T-helper 17 cell (primary cell): ENCODE data around the gene YBEY. TPM values are rescaled to one million over a fixed set of nuclear protein-coding genes. Genes with fewer than 3 reads are reported as not detected.

Experiments used
- ATAC-seq: fragments of 150-1000 bp; cut with Tn5 transposase; 2 replicates; pipeline ENCODE4 v1.10.0; 2021; ENCODE audit warnings: mild to moderate bottlenecking, moderate library complexity
- DNase-seq, 3 donors: peaks; one replicate each; pipeline versions ENCODE4 v3.0.0 to v3.0.0-alpha.2; 2020 to 2021
- H3K9me3 ChIP-seq: one replicate; pipeline ENCODE4 v1.7.0; 2013; ENCODE audit warnings: low read length, mild to moderate bottlenecking; ENCODE audit not compliant: control insufficient read depth, poor library complexity, severe bottlenecking
- H3K27ac Mint-ChIP-seq: one replicate; pipeline ENCODE4 v1.8.0; 2022; ENCODE audit warnings: mild to moderate bottlenecking, moderate library complexity, mixed read lengths
- H3K27me3 Mint-ChIP-seq: one replicate; pipeline ENCODE4 v1.8.0; 2022; ENCODE audit warnings: mixed read lengths
- H3K36me3 Mint-ChIP-seq: one replicate; pipeline ENCODE4 v1.8.0; 2022; ENCODE audit warnings: low read depth, mixed read lengths
- H3K4me1 Mint-ChIP-seq: one replicate; pipeline ENCODE4 v1.8.0; 2022; ENCODE audit warnings: mild to moderate bottlenecking, mixed read lengths
- H3K4me3 Mint-ChIP-seq: one replicate; pipeline ENCODE4 v1.8.0; 2022; ENCODE audit warnings: mild to moderate bottlenecking, moderate library complexity, mixed read lengths
- total RNA-seq, 4 donors: library from RNA in 2 of 4; stranded (reverse) in 2 of 4; gene quantifications; one replicate each; pipeline ENCODE4 v1.2.3 and lab custom pipeline; 2022 to 2026

The YBEY gene
- total RNA-seq, 2 donors from 2014 or later = 5.2 to 11.2 TPM

DNA sequence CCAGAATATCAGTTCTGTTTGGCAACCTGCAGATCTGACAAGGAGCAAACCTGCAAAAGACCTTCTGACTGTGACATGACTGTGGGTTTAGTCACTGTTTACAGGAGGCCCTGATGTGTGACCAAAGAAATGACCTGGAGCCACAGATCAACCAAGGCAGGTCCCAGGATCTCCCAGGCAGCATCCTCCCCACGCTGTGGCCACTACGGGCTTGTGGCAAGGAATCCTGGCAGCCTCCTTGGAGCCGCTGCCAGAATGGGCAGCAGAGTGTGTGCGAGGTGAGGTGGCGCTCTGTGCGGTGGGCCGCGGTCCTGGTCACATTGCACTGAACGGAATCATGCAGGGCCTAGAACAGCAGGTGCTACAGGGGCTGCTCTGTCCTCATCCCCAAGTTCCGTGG is 16.7 kb upstream of the YBEY start:
- H3K27ac Mint-ChIP-seq = no peak overlapping the region
- no peak for ATAC-seq
- no peak for DNase-seq
- no peak overlapping the region for H3K4me3 Mint-ChIP-seq
- peaks cover 12% of the 10 kb centered on the region for H3K36me3 Mint-ChIP-seq
- no peaks in the 10 kb centered on the region for H3K4me1 Mint-ChIP-seq
- H3K27me3 Mint-ChIP-seq = no peaks in the 10 kb centered on the region
- no peaks in the 10 kb centered on the region for H3K9me3 ChIP-seq

DNA sequence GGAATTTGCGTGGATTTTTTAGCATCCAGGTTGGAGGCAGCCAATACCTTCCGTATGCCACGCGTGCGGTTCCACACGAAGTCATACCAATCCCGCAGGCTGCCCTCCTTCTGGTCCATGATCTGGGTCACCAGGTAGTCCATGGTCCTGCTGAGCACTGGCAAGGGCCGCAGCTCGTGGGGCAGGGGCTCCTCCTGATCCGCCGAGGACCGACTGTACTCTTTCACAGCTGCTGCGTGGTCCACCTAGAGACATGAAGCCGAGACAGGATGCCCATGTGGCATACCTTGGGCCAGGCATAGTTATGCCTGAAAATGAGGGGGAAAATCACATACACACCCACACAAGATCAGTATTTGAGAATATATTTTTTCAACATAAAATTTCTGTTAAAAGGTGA is 12.8 kb upstream of the YBEY start:
- no peaks in the 10 kb centered on the region for H3K27me3 Mint-ChIP-seq
- H3K4me1 Mint-ChIP-seq = peaks cover 3% of the 10 kb centered on the region
- H3K27ac Mint-ChIP-seq = no peak overlapping the region
- peaks cover 15% of the 10 kb centered on the region for H3K36me3 Mint-ChIP-seq
- no peaks in the 10 kb centered on the region for H3K9me3 ChIP-seq
- no peak overlapping the region for H3K4me3 Mint-ChIP-seq
- DNase-seq = no peak
- ATAC-seq = no peak

GRCh38 chr21:46274797-46275390 is 11.2 kb upstream of the YBEY start:
- no peak overlapping the region for H3K27ac Mint-ChIP-seq
- no peaks in the 10 kb centered on the region for H3K27me3 Mint-ChIP-seq
- peaks cover 15% of the 10 kb centered on the region for H3K36me3 Mint-ChIP-seq
- ATAC-seq (no peak), DNase-seq (no peak)
- no peak overlapping the region for H3K4me3 Mint-ChIP-seq
- H3K4me1 Mint-ChIP-seq = peaks cover 3% of the 10 kb centered on the region
- H3K9me3 ChIP-seq = no peaks in the 10 kb centered on the region

DNA sequence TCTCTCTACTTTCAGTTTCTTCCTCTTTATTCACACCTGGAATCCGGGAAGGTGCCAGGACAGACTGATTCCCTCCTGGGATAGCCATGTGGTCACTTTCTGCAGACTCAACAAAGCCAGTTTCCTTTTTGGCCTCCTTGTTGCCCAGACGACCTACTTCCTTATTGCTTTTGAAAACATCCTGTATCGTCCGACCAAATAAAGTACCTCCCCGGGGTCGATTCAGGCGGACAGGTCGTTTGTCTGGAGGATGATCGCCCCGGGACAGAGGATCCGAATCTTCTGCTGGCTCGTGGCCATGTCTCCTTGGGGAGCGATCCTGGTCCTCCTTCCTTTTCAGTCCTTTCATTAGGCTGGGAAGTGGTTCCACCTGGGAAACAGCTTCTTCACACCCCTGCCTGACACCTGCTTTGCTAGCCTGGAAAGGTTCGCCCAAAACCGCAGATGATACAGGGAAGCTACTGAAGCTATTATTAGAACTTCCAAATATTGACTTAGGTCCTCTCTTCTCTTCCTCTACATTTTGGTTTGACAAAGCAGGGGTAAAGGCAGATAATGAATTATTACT is 2.0 kb upstream of the YBEY start:
- H3K9me3 ChIP-seq = no peaks in the 10 kb centered on the region
- Mint-ChIP-seq H3K27ac (peak overlapping the region; percentile 86), H3K4me1 (peaks cover 32% of the 10 kb centered on the region)

GRCh38 chr21:46284733-46285132 is 1.4 kb upstream of the YBEY start:
- ATAC-seq (no peak), DNase-seq (no peak)
- no peaks in the 10 kb centered on the region for H3K9me3 ChIP-seq
- Mint-ChIP-seq H3K4me1 (peaks cover 35% of the 10 kb centered on the region), H3K36me3 (peaks cover 6% of the 10 kb centered on the region), H3K27ac (peak overlapping the region; percentile 98), H3K27me3 (no peaks in the 10 kb centered on the region), H3K4me3 (peak overlapping the region; percentile 100)

More for the DNA sequence above, 2.0 kb upstream of the YBEY start:
- Mint-ChIP-seq H3K27me3 (no peaks in the 10 kb centered on the region), H3K4me3 (peak overlapping the region; percentile 77), H3K36me3 (peaks cover 5% of the 10 kb centered on the region)
- no peak for ATAC-seq
- no peak for DNase-seq

DNA sequence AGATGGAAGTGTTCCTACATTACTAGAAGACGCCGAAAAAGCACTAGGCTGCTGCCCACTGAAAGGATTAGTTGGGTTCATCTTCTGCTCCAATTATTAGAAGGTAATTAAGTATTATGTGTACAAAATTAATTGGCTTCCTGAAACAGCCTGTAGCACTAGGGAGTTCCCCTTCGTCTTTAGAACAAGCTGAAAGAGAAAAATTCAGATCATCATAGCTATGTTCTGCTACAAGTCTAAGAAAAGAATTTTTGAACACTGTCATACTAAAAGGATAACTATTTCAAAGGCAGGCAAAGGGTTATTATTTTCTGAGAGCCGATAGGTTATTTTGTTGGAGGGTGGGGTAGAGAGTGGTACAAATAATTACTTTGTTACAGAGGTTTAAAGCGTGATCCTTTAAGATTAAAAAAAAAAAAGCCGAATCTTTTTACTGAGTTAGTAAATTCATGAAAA is 908 bp upstream of the YBEY start, which contains the start of gene MCM3AP:
TSS of gene MCM3AP (minus strand) at position 406 of the 456 bp plus-strand sequence. CDS start at position 81, 325 bp downstream.
- Mint-ChIP-seq H3K36me3 (peaks cover 6% of the 10 kb centered on the region), H3K4me1 (peaks cover 37% of the 10 kb centered on the region), H3K4me3 (peak within 1 kb of the TSS; percentile 100), H3K27me3 (no peaks in the 10 kb centered on the region), H3K27ac (peak within 1 kb of the TSS; percentile 98)
- DNase-seq = no peak
- no peaks in the 10 kb centered on the region for H3K9me3 ChIP-seq
- no peak for ATAC-seq

GRCh38 chr21:46286648-46287002 is 483 bp downstream of the YBEY start:
- no peaks in the 10 kb centered on the region for H3K9me3 ChIP-seq
- Mint-ChIP-seq H3K27ac (peak overlapping the region; percentile 98), H3K4me3 (peak overlapping the region; percentile 100), H3K36me3 (peaks cover 9% of the 10 kb centered on the region), H3K4me1 (peaks cover 38% of the 10 kb centered on the region), H3K27me3 (no peaks in the 10 kb centered on the region)
- DNase-seq (no peak), ATAC-seq (peak; percentile 35)

- Mint-ChIP-seq H3K4me1 (peaks cover 38% of the 10 kb centered on the region), H3K4me3 (peak overlapping the region; percentile 7), H3K27me3 (no peaks in the 10 kb centered on the region), H3K36me3 (peaks cover 9% of the 10 kb centered on the region), H3K27ac (peak overlapping the region; percentile 98)
- DNase-seq = no peak
- no peak for ATAC-seq
- H3K9me3 ChIP-seq = no peaks in the 10 kb centered on the region
Observed at GRCh38 chr21:46287541-46287940, 1.4 kb downstream of the YBEY start.

- ATAC-seq (no peak), DNase-seq (no peak)
- no peaks in the 10 kb centered on the region for H3K27me3 Mint-ChIP-seq
- H3K9me3 ChIP-seq = no peaks in the 10 kb centered on the region
- no peak overlapping the region for H3K4me3 Mint-ChIP-seq
- H3K4me1 Mint-ChIP-seq = peaks cover 30% of the 10 kb centered on the region
- peaks cover 9% of the 10 kb centered on the region for H3K36me3 Mint-ChIP-seq
- H3K27ac Mint-ChIP-seq = no peak overlapping the region
Observed at GRCh38 chr21:46289655-46290179, 3.6 kb downstream of the YBEY start.

GRCh38 chr21:46291561-46291960 is 5.4 kb downstream of the YBEY start:
- Mint-ChIP-seq H3K4me3 (no peak overlapping the region), H3K36me3 (peaks cover 8% of the 10 kb centered on the region), H3K27ac (no peak overlapping the region), H3K27me3 (no peaks in the 10 kb centered on the region), H3K4me1 (peaks cover 22% of the 10 kb centered on the region)
- no peak for DNase-seq
- no peaks in the 10 kb centered on the region for H3K9me3 ChIP-seq
- no peak for ATAC-seq

GRCh38 chr21:46294647-46295176 is 8.6 kb downstream of the YBEY start:
- no peak overlapping the region for H3K4me3 Mint-ChIP-seq
- no peak for DNase-seq
- H3K36me3 Mint-ChIP-seq = peaks cover 3% of the 10 kb centered on the region
- peaks cover 8% of the 10 kb centered on the region for H3K4me1 Mint-ChIP-seq
- H3K27ac Mint-ChIP-seq = no peak overlapping the region
- no peak for ATAC-seq
- no peaks in the 10 kb centered on the region for H3K27me3 Mint-ChIP-seq
- no peaks in the 10 kb centered on the region for H3K9me3 ChIP-seq

DNA sequence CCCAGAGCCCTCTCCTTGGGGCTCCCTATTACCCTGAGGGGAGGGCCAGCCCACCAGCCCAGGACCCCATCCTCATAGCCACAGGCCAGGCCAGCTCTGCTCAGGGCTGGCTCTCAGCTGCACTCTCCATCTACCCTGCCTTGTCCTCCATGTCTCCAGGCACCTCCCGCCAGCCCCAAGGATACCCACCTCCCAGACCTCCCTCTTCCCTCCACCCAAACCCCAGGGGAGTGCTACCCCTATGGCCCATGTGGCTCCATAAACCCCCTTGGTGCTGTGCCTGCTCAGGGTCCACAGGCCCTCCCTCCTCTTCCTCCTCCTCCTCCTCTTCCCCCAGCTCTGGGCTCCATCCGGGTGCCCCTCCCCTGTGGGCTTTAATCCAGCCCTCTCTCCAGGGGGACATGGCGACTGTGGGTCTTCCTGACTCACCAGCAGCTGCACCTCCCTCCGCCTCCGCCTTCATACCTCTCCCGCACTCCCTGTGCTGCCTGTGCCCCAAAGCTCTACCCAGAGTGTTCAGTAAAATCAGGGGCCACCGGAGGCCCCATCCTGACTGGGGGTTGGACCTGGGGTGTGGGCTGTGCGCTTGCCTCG is 9.1 kb downstream of the YBEY start:
- ATAC-seq (no peak), DNase-seq (no peak)
- no peaks in the 10 kb centered on the region for H3K27me3 Mint-ChIP-seq
- H3K27ac Mint-ChIP-seq = no peak overlapping the region
- peaks cover 6% of the 10 kb centered on the region for H3K4me1 Mint-ChIP-seq
- peaks cover 3% of the 10 kb centered on the region for H3K36me3 Mint-ChIP-seq
- H3K4me3 Mint-ChIP-seq = no peak overlapping the region
- no peaks in the 10 kb centered on the region for H3K9me3 ChIP-seq

- Mint-ChIP-seq H3K4me1 (peaks cover 2% of the 10 kb centered on the region), H3K36me3 (peaks cover 3% of the 10 kb centered on the region), H3K4me3 (peak overlapping the region; percentile 68), H3K27ac (peak overlapping the region; percentile 77), H3K27me3 (no peaks in the 10 kb centered on the region)
- H3K9me3 ChIP-seq = no peaks in the 10 kb centered on the region
- DNase-seq = peak in 2 of 3 donors; percentile 35 to 45
- ATAC-seq = peak; percentile 90
Observed at GRCh38 chr21:46295996-46296752, 10.0 kb downstream of the YBEY start.
